Thoracic aorta (tissue), 2 donors: ENCODE results near the gene PCCA. TPM values are rescaled to one million over a fixed set of nuclear protein-coding genes. Genes with fewer than 3 reads are reported as not detected.

Experiments used
- ATAC-seq: fragments of 150-250 bp; one replicate; pipeline ENCODE4 v1.8.0; 2017; ENCODE audit warnings: low read depth; ENCODE audit not compliant: insufficient number of reproducible peaks, low FRiP score
- DNase-seq: peaks from one replicate; pipeline ENCODE4 v3.0.0-alpha.2; 2020; ENCODE audit warnings: low spot score
- H3K27ac ChIP-seq, 2 donors: fragments of 200-600 bp; sonication (generic); 1 replicate in 1 of 2; 2 replicates in 1 of 2; pipeline ENCODE4 v1.5.1; 2016; ENCODE audit warnings: mild to moderate bottlenecking in 2 of 2, moderate library complexity in 2 of 2
- H3K27me3 ChIP-seq: fragments of 200-600 bp; sonication (generic); replicated peaks from 2 replicates; pipeline ENCODE4 v1.6.0; 2016; ENCODE audit warnings: mild to moderate bottlenecking; ENCODE audit not compliant: insufficient read depth
- H3K36me3 ChIP-seq: fragments of 200-600 bp; sonication (generic); one replicate; pipeline ENCODE4 v1.5.1; 2016
- H3K4me1 ChIP-seq, 2 donors: fragments of 200-600 bp; sonication (generic); 1 replicate in 1 of 2; 2 replicates in 1 of 2; pipeline versions ENCODE4 v1.5.1 to v1.6.0; 2016; ENCODE audit warnings: low read depth in 2 of 2, mild to moderate bottlenecking in 1 of 2; ENCODE audit not compliant: control insufficient read depth in 1 of 2
- H3K4me3 ChIP-seq: fragments of 200-600 bp; sonication (generic); 2 replicates; pipeline ENCODE4 v1.5.1; 2016; ENCODE audit warnings: mild to moderate bottlenecking
- H3K9me3 ChIP-seq: fragments of 200-600 bp; sonication (generic); 2 replicates; pipeline ENCODE4 v1.5.1; 2016
- total RNA-seq, 2 donors: library from RNA; depleted of rRNA; stranded (reverse); fragments of >200 nt; gene quantifications; one replicate each; pipeline versions ENCODE4 v1.1.0 to v1.2.3, GENCODE V29; 2016
- TF ChIP-seq, protein P1 (sequence below): fragments of 200-600 bp; sonication (generic); IDR thresholded peaks from one replicate; pipeline ENCODE4 v1.5.1; 2019; ENCODE audit warnings: antibody characterized with exemption

Gene PCCA
- total RNA-seq, 2 donors from 2014 or later, result 17.2 to 51.6 TPM

DNA sequence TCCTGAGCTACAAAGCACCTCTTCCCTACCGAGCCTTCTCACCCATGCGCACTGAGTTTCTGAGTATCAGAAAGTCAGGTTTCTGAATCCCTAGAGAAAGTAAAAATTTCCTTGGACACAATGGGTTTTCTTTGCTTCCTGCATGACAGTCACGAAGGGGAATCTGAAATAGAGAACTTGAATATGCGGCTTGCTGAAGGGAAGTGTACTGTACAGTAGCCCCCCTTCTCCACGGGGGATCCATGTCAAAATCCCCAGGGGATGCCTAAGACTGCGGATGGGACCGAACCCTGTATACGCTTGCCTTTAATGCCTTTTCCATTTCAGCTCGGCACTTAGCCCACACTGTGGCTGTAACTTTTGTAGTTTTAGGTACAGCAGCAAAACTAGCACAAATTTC, 391.8 kb downstream of the PCCA start:
- no peaks in the 10 kb centered on the region for H3K27me3 ChIP-seq
- H3K9me3 ChIP-seq, result no peaks in the 10 kb centered on the region
- ATAC-seq (no peak), DNase-seq (no peak)
- no peak overlapping the region for H3K27ac ChIP-seq
- no peak overlapping the region for H3K4me3 ChIP-seq
- H3K36me3 ChIP-seq, result no peaks in the 10 kb centered on the region
- no peaks in the 10 kb centered on the region for H3K4me1 ChIP-seq
- TF ChIP-seq, protein P1, sequence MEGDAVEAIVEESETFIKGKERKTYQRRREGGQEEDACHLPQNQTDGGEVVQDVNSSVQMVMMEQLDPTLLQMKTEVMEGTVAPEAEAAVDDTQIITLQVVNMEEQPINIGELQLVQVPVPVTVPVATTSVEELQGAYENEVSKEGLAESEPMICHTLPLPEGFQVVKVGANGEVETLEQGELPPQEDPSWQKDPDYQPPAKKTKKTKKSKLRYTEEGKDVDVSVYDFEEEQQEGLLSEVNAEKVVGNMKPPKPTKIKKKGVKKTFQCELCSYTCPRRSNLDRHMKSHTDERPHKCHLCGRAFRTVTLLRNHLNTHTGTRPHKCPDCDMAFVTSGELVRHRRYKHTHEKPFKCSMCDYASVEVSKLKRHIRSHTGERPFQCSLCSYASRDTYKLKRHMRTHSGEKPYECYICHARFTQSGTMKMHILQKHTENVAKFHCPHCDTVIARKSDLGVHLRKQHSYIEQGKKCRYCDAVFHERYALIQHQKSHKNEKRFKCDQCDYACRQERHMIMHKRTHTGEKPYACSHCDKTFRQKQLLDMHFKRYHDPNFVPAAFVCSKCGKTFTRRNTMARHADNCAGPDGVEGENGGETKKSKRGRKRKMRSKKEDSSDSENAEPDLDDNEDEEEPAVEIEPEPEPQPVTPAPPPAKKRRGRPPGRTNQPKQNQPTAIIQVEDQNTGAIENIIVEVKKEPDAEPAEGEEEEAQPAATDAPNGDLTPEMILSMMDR, result no peak

DNA sequence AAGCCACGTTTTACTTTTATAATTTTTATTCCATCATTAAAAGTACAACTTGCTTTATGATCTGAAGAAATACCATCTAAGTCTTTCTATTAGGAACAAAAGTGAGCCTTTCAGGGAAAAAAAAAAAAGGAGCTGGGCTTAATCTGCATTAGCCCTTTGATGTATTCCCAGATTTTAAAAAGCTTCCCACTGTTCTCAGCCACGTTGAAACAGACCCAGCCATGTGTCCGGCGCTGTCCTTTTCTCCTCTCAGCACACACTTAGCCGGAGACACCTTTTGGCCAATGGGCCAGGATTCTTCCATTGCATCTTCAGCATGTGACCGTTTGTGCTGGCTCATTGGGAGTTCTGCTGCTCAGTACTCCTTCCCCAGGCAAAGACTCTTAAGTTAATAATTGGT, 394.2 kb downstream of the PCCA start:
- H3K27me3 ChIP-seq, result no peaks in the 10 kb centered on the region
- no peak overlapping the region for H3K27ac ChIP-seq
- ATAC-seq (no peak), DNase-seq (no peak)
- no peaks in the 10 kb centered on the region for H3K4me1 ChIP-seq
- H3K4me3 ChIP-seq, result no peak overlapping the region
- H3K9me3 ChIP-seq, result no peaks in the 10 kb centered on the region
- TF ChIP-seq, protein P1, result no peak
- H3K36me3 ChIP-seq, result no peaks in the 10 kb centered on the region

DNA sequence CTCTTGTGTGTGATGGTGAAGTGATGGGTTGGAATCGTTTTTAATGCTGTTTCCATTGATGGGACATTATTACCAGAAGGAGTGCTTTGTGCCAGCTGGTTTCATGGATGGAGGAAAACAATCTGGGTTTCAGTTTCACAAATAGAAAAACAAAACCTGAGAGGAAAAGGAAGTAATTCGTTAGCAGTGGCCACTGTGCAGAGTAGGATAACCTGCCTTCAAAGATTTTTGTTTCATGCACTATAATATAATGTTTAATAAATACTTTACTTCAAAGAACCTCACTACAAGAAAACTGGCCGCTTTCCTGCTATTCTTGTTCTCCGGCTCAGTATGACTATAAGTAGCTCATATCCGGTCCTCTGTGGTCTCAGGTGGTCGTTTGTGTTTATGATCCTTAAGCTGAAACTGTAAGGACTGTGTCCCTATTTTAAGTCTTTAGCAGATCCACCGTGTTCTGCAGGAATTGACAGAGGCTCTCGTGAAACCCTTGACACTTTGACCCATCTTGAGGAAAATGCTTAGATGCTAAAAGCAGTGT, 395.0 kb downstream of the PCCA start:
- ATAC-seq (no peak), DNase-seq (no peak)
- Histone ChIP-seq H3K27ac (no peak overlapping the region), H3K36me3 (no peaks in the 10 kb centered on the region), H3K9me3 (no peaks in the 10 kb centered on the region), H3K4me3 (no peak overlapping the region), H3K27me3 (no peaks in the 10 kb centered on the region), H3K4me1 (no peaks in the 10 kb centered on the region)
- TF ChIP-seq, protein P1, result no peak

DNA sequence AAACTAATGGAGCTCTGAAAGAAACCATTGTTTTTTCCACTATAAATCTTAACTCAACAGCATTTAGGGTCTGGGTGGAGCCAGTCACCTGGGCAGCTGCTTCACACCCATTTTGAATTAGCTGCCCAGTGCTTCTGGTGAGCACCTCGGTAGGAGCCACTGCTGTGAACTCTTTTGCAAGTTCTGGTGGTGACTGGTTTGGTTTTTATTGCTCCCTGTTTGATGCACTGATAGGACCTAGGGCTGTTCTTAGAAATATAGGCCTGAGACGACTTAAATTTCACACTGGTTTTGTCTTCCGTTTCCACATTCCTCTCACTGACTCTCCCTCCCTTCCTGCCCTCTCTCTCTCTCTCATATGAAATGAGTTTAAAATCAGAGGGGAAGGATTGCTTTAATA, 395.8 kb downstream of the PCCA start:
- Histone ChIP-seq H3K36me3 (no peaks in the 10 kb centered on the region), H3K4me1 (no peaks in the 10 kb centered on the region), H3K27me3 (no peaks in the 10 kb centered on the region), H3K4me3 (no peak overlapping the region), H3K27ac (no peak overlapping the region), H3K9me3 (no peaks in the 10 kb centered on the region)
- ATAC-seq (no peak), DNase-seq (no peak)
- TF ChIP-seq, protein P1, result no peak

DNA sequence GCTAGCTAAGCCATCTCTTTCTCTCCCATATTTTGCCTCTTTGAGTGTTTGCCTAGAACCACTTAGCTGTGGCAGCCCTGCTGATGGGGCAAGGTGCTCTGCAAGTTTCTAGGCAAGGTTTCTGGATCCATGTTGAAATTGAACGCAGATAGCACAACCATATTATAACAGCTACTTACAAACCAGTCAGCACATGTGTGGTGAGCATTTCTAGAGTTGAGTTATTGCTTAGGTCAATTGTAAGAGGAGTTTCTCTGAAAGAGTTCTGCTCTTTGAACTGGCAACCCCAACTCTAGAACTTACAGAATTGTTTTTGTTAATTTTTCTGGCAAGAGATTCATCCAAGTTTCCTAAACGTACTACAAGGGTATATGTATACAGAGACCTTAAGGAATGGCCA, 396.4 kb downstream of the PCCA start:
- no peak for DNase-seq
- H3K36me3 ChIP-seq, result no peaks in the 10 kb centered on the region
- no peaks in the 10 kb centered on the region for H3K9me3 ChIP-seq
- no peaks in the 10 kb centered on the region for H3K27me3 ChIP-seq
- H3K27ac ChIP-seq, result no peak overlapping the region
- ATAC-seq, result no peak
- TF ChIP-seq, protein P1, result no peak
- H3K4me1 ChIP-seq, result no peaks in the 10 kb centered on the region
- H3K4me3 ChIP-seq, result no peak overlapping the region
